HepG2 (cell line): ENCODE measurements around the gene SRXN1. TPM values are rescaled to one million over a fixed set of nuclear protein-coding genes. Genes with fewer than 3 reads are reported as not detected.

ENCODE experiments used
- CHCHD3 ChIP-seq: sonication (generic); formaldehyde crosslinking; IDR thresholded peaks from 2 replicates; pipeline ENCODE4 v1.8.0; 2022; ENCODE audit warnings: mild to moderate bottlenecking, missing genetic modification reagents, moderate library complexity
- HOXA5 ChIP-seq: sonication (generic); formaldehyde crosslinking; IDR thresholded peaks from 2 replicates; pipeline ENCODE4 v1.4.0; 2020; ENCODE audit warnings: missing genetic modification reagents
- MTF2 ChIP-seq: sonication (generic); formaldehyde crosslinking; IDR thresholded peaks from 2 replicates; pipeline ENCODE4 v1.5.0; 2020; ENCODE audit warnings: missing genetic modification reagents, borderline replicate concordance
- NFE2L1 ChIP-seq: sonication (generic); formaldehyde crosslinking; IDR thresholded peaks from 2 replicates; pipeline ENCODE4 v1.4.0; 2020; ENCODE audit warnings: missing genetic modification reagents, mild to moderate bottlenecking, borderline replicate concordance
- PPARG ChIP-seq: conservative IDR thresholded peaks from 2 replicates; pipeline ENCODE4 v1.6.1; 2016; ENCODE audit warnings: missing biosample characterization, missing genetic modification reagents
- TAF15 ChIP-seq: fragments of 200-400 bp; formaldehyde crosslinking; IDR thresholded peaks from one replicate; pipeline ENCODE4 v1.6.1; 2018; ENCODE audit warnings: mild to moderate bottlenecking, low read depth, low read length; ENCODE audit not compliant: poor library complexity, severe bottlenecking
- WIZ ChIP-seq: sonication (generic); formaldehyde crosslinking; IDR thresholded peaks from 2 replicates; pipeline ENCODE4 v1.5.1; 2020; ENCODE audit warnings: mild to moderate bottlenecking, missing genetic modification reagents
- ZNF10 ChIP-seq: sonication (generic); formaldehyde crosslinking; IDR thresholded peaks from 2 replicates; pipeline ENCODE4 v1.4.0; 2020; ENCODE audit warnings: mild to moderate bottlenecking, low read depth, missing genetic modification reagents, borderline replicate concordance
- ZNF251 ChIP-seq: sonication (generic); formaldehyde crosslinking; IDR thresholded peaks from 2 replicates; pipeline ENCODE4 v1.9.0; 2021; ENCODE audit warnings: mild to moderate bottlenecking, missing genetic modification reagents
- ZNF576 ChIP-seq: sonication (generic); formaldehyde crosslinking; IDR thresholded peaks from 2 replicates; pipeline ENCODE4 v1.4.0; 2020; ENCODE audit warnings: mild to moderate bottlenecking, missing genetic modification reagents
- polyA plus RNA-seq, 8 experiments: library from polyadenylated mRNA; depleted of rRNA in 3 of 8; stranded (reverse) in 7 of 8; unstranded in 1 of 8; fragments of >200 nt; fragmentation: Illumina TruSeq in 4 of 8; extraction: Trizol in 4 of 8; gene quantifications; 2 replicates each; pipeline versions ENCODE4 v1.2.1 to v1.2.3, GENCODE V29; 2011 to 2016; ENCODE audit warnings: low read depth in 4 of 8, missing spikeins in 1 of 8, mixed read lengths in 1 of 8; ENCODE audit not compliant: insufficient read depth in 1 of 8
- total RNA-seq, 5 experiments: library from RNA; depleted of rRNA; stranded (reverse); fragments of >200 nt; fragmentation: Illumina TruSeq; extraction: Trizol; gene quantifications; 2 replicates each; pipeline ENCODE4 v1.2.3, GENCODE V29; 2016; ENCODE audit warnings: low read depth in 1 of 5
- TF ChIP-seq, protein P1 (sequence below): sonication (generic); formaldehyde crosslinking; conservative IDR thresholded peaks from 2 replicates; pipeline ENCODE4 v1.8.1; 2023; ENCODE audit warnings: missing genetic modification reagents
- TF ChIP-seq, protein P2 (sequence below): sonication (generic); formaldehyde crosslinking; conservative IDR thresholded peaks from 2 replicates; pipeline ENCODE4 v1.4.0; 2020; ENCODE audit warnings: mild to moderate bottlenecking, missing genetic modification reagents, moderate library complexity
- TF ChIP-seq, protein P3 (sequence below): sonication (generic); formaldehyde crosslinking; IDR thresholded peaks from one replicate; pipeline ENCODE4 v1.5.1; 2020; ENCODE audit warnings: mild to moderate bottlenecking, missing genetic modification reagents; ENCODE audit errors: not compliant biosample characterization
- TF ChIP-seq, protein P4 (sequence below): sonication (generic); formaldehyde crosslinking; IDR thresholded peaks from 2 replicates; pipeline ENCODE4 v1.4.0; 2020; ENCODE audit warnings: low read depth, mild to moderate bottlenecking, missing genetic modification reagents

SRXN1 gene
- total and polyA plus RNA-seq, 2 of the 13 experiments (the other 11 are each of a cell fraction or from before 2014, with no cell fraction given), result 29.9 to 87.7 TPM

- TF ChIP-seq ZNF576, result no peak
- TF ChIP-seq MTF2 (CRISPR knock-in tag), result no peak
- TF ChIP-seq NFE2L1 (CRISPR knock-in tag), result no peak
- TF ChIP-seq, protein P1, sequence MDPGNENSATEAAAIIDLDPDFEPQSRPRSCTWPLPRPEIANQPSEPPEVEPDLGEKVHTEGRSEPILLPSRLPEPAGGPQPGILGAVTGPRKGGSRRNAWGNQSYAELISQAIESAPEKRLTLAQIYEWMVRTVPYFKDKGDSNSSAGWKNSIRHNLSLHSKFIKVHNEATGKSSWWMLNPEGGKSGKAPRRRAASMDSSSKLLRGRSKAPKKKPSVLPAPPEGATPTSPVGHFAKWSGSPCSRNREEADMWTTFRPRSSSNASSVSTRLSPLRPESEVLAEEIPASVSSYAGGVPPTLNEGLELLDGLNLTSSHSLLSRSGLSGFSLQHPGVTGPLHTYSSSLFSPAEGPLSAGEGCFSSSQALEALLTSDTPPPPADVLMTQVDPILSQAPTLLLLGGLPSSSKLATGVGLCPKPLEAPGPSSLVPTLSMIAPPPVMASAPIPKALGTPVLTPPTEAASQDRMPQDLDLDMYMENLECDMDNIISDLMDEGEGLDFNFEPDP (CRISPR knock-in tag), result no peak
- peak; percentile 87 for TF ChIP-seq HOXA5 (CRISPR knock-in tag)
- TF ChIP-seq ZNF10 (CRISPR knock-in tag), result no peak
- TF ChIP-seq, protein P2, sequence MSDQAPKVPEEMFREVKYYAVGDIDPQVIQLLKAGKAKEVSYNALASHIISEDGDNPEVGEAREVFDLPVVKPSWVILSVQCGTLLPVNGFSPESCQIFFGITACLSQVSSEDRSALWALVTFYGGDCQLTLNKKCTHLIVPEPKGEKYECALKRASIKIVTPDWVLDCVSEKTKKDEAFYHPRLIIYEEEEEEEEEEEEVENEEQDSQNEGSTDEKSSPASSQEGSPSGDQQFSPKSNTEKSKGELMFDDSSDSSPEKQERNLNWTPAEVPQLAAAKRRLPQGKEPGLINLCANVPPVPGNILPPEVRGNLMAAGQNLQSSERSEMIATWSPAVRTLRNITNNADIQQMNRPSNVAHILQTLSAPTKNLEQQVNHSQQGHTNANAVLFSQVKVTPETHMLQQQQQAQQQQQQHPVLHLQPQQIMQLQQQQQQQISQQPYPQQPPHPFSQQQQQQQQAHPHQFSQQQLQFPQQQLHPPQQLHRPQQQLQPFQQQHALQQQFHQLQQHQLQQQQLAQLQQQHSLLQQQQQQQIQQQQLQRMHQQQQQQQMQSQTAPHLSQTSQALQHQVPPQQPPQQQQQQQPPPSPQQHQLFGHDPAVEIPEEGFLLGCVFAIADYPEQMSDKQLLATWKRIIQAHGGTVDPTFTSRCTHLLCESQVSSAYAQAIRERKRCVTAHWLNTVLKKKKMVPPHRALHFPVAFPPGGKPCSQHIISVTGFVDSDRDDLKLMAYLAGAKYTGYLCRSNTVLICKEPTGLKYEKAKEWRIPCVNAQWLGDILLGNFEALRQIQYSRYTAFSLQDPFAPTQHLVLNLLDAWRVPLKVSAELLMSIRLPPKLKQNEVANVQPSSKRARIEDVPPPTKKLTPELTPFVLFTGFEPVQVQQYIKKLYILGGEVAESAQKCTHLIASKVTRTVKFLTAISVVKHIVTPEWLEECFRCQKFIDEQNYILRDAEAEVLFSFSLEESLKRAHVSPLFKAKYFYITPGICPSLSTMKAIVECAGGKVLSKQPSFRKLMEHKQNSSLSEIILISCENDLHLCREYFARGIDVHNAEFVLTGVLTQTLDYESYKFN (CRISPR knock-in tag), result peak; percentile 75
- no peak for TF ChIP-seq ZNF251
- TF ChIP-seq WIZ (CRISPR knock-in tag), result no peak
- TF ChIP-seq TAF15, result no peak
- TF ChIP-seq, protein P3, sequence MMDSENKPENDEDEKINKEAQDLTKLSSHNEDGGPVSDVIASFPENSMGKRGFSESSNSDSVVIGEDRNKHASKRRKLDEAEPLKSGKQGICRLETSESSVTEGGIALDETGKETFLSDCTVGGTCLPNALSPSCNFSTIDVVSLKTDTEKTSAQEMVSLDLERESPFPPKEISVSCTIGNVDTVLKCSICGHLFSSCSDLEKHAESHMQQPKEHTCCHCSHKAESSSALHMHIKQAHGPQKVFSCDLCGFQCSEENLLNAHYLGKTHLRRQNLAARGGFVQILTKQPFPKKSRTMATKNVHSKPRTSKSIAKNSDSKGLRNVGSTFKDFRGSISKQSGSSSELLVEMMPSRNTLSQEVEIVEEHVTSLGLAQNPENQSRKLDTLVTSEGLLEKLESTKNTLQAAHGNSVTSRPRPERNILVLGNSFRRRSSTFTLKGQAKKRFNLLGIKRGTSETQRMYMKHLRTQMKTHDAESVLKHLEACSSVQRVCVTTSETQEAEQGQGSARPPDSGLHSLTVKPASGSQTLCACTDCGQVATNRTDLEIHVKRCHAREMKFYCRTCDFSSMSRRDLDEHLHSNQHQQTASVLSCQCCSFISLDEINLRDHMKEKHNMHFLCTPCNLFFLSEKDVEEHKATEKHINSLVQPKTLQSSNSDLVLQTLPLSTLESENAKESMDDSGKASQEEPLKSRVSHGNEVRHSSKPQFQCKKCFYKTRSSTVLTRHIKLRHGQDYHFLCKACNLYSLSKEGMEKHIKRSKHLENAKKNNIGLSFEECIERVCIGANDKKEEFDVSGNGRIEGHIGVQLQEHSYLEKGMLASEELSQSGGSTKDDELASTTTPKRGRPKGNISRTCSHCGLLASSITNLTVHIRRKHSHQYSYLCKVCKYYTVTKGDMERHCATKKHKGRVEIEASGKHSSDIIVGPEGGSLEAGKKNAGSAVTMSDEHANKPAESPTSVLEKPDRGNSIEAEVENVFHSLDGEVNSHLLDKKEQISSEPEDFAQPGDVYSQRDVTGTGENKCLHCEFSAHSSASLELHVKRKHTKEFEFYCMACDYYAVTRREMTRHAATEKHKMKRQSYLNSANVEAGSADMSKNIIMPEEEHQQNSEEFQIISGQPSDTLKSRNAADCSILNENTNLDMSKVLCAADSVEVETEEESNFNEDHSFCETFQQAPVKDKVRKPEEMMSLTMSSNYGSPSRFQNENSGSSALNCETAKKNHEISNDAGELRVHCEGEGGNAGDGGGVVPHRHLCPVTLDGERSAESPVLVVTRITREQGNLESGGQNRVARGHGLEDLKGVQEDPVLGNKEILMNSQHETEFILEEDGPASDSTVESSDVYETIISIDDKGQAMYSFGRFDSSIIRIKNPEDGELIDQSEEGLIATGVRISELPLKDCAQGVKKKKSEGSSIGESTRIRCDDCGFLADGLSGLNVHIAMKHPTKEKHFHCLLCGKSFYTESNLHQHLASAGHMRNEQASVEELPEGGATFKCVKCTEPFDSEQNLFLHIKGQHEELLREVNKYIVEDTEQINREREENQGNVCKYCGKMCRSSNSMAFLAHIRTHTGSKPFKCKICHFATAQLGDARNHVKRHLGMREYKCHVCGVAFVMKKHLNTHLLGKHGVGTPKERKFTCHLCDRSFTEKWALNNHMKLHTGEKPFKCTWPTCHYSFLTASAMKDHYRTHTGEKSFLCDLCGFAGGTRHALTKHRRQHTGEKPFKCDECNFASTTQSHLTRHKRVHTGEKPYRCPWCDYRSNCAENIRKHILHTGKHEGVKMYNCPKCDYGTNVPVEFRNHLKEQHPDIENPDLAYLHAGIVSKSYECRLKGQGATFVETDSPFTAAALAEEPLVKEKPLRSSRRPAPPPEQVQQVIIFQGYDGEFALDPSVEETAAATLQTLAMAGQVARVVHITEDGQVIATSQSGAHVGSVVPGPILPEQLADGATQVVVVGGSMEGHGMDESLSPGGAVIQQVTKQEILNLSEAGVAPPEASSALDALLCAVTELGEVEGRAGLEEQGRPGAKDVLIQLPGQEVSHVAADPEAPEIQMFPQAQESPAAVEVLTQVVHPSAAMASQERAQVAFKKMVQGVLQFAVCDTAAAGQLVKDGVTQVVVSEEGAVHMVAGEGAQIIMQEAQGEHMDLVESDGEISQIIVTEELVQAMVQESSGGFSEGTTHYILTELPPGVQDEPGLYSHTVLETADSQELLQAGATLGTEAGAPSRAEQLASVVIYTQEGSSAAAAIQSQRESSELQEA, result no peak
- TF ChIP-seq CHCHD3 (CRISPR knock-in tag), result no peak
- TF ChIP-seq, protein P4, sequence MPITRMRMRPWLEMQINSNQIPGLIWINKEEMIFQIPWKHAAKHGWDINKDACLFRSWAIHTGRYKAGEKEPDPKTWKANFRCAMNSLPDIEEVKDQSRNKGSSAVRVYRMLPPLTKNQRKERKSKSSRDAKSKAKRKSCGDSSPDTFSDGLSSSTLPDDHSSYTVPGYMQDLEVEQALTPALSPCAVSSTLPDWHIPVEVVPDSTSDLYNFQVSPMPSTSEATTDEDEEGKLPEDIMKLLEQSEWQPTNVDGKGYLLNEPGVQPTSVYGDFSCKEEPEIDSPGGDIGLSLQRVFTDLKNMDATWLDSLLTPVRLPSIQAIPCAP (CRISPR knock-in tag), result no peak
- TF ChIP-seq PPARG (CRISPR knock-in tag), result peak; percentile 45; the same call in 1 of the 2 replicates
These were observed 10.4 kb downstream of the SRXN1 start (continued) for GRCh38 chr20:642398-643174.
